Astrocyte of the spinal cord (primary cell): ENCODE data around the gene FNDC11.

ENCODE experiments used
- DNase-seq: peaks from one replicate; pipeline ENCODE4 v3.0.0; 2011; ENCODE audit warnings: low read depth, low spot score
- H3K4me3 ChIP-seq: 2 replicates; pipeline ENCODE4 v1.5.1; 2011; ENCODE audit warnings: low read depth, mild to moderate bottlenecking, low read length, moderate library complexity
- in situ Hi-C: cut with HindIII; loops from 2 replicates; pipeline ENCODE4 v1.10.0; 2017; ENCODE audit warnings: low sequenced_read_pairs
- TF ChIP-seq, protein P1 (sequence below): IDR thresholded peaks from 2 replicates; pipeline ENCODE4 v1.5.1; 2012; ENCODE audit warnings: low read depth, mild to moderate bottlenecking, low read length, inconsistent platforms

The FNDC11 gene

DNA sequence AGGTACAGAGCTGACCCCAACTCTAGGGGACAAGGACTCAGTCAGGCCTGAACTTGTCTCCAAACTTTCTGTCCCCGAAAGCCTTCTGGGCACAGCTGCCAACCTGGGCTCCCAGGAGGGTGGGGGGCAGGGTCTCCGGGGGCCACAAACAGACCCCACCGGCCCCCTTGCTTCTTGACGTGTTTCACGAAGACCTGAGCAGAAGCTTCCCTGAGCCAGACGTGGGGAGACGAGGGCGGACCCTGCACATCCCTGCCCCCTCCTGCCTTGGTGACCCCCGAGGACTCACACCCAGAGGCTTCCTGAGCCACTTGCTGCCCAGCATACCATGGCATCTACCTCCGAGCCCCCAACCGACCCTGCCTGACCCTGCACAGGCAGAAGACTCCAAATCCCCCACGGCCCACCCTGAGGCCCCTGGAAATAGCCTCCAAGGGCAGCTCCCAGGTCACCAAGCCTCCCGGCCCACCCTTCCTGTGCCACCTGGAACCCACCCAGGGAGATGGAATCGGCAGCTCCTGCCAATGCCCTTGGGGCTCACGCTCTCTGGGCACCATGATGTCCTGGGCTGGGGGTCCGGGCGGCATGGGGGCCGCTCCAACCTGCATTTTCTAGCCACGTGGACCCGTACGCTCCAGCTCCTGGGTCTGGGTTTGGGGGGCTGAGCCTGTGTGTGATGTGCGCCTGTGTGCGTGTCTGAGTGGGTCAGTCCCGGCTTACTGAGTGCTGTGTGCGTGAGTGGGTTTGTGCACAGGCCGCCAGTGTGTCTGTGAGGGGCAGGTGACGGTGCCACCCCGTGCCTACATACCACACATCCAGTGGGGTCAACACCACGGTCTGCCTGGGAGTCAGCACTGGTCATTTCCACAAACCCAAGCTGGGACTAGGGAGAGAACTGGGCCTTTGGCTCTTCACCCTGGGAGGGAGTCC is 14.3 kb upstream of the FNDC11 start:
- no peak overlapping the region for H3K4me3 ChIP-seq
- no peak for DNase-seq
- TF ChIP-seq, protein P1, sequence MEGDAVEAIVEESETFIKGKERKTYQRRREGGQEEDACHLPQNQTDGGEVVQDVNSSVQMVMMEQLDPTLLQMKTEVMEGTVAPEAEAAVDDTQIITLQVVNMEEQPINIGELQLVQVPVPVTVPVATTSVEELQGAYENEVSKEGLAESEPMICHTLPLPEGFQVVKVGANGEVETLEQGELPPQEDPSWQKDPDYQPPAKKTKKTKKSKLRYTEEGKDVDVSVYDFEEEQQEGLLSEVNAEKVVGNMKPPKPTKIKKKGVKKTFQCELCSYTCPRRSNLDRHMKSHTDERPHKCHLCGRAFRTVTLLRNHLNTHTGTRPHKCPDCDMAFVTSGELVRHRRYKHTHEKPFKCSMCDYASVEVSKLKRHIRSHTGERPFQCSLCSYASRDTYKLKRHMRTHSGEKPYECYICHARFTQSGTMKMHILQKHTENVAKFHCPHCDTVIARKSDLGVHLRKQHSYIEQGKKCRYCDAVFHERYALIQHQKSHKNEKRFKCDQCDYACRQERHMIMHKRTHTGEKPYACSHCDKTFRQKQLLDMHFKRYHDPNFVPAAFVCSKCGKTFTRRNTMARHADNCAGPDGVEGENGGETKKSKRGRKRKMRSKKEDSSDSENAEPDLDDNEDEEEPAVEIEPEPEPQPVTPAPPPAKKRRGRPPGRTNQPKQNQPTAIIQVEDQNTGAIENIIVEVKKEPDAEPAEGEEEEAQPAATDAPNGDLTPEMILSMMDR = no peak
- in situ Hi-C loops = no loop called here

DNA sequence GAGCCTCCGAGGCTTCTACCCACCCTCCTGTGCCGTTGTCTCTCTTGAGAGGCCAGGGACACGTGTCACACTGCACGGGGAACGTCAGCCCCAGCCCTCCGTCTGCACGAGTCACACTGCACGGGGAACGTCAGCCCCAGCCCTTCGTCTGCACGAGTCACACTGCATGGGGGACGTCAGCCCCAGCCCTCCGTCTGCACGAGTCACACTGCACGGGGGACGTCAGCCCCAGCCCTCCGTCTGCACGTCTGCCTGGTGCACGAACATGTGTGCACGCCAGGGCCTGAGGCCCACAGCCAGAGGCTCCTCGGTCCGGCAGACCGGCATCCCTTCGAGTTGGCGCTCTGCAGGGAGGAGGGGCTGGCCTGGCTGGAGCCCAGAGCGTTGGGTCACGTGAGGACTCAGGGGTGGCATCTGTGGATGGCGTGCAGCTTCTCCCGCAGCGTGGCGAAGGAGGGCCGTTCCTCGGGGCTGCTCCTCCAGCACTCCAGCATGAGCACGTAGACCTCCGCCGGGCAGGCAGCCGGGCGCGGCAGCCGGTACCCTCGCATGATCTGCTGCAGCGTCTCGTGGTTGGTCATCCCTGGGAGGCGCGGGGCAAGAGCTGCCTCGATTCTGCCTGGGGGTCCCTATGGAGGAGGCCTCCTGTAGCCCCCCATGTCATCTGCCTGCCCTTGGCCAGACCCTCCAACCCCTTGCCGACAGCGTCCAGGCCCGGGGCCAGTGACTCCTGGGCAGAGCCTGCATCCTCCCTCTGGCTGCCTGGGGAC is 13.4 kb upstream of the FNDC11 start:
- no peak for DNase-seq
- H3K4me3 ChIP-seq = no peak overlapping the region
- TF ChIP-seq, protein P1 = no peak
- in situ Hi-C loops = no loop called here

DNA sequence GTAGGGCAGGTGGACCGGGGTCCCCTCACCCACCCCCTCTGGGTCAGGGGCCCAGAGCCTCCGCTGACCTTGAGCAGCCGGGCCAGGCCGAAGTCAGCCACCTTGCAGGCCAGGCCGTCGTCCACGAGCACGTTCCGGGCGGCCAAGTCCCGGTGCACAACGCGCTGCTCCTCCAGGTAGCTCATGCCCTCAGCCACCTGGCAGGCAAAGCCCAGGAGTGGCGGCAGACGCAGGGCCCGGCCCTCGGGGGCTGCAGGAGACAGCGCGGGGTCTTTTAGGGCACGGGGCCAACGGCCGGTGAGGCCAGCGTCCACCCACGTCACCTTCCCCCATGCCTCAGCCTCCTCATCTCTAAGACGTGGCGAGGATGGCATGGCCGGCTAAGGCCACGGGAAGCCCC is 12.6 kb upstream of the FNDC11 start:
- in situ Hi-C loops = no loop called here
- no peak overlapping the region for H3K4me3 ChIP-seq
- TF ChIP-seq, protein P1 = no peak
- DNase-seq = no peak

DNA sequence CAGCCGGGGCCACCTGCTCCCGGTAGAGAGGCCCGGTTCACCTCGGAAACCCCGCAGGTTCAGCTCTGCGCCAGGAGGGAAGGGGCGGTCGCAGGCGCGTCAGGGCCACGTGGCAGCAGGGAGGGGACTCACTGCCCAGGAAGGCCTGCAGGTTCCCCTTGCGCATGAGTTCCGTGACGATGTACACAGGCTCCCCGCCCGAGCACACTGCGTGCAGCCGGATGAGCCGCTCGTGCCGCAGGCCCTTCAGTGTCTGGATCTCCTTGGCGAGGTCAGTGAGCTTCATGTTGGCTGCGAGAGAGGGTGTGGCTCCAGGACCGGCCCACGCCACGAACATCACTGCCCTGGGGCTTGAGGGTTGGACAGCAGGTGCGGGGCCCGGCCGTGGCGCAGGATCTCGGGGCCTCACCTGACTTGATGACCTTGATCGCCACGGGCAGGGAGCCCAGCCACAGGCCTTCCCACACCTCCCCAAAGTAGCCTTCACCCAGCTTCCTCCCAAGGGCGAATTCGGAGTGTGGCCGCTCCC is 11.9 kb upstream of the FNDC11 start:
- TF ChIP-seq, protein P1 = no peak
- no peak for DNase-seq
- in situ Hi-C loops = no loop called here
- H3K4me3 ChIP-seq = no peak overlapping the region

DNA sequence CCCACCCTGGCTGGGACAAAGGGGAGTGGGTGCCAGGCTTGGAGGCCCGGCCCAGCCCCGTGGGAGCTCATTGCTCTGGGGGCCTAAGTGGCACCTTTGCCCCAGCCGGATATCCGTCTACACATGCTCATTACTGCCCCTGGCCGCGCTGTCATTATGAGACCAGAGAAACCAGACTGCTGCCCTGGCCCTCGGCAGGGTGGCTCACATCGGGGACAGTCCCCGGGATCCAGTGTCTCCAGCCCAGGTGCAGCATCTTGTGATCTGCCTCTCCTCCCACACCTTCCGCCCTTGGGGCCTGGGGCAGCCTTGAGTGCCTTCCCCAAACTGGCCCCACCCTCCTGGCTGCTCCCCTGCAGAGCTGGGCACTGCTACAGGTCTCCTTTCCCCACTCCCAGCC is 11.3 kb upstream of the FNDC11 start:
- in situ Hi-C loops = no loop called here
- H3K4me3 ChIP-seq = no peak overlapping the region
- DNase-seq = no peak
- TF ChIP-seq, protein P1 = no peak

DNA sequence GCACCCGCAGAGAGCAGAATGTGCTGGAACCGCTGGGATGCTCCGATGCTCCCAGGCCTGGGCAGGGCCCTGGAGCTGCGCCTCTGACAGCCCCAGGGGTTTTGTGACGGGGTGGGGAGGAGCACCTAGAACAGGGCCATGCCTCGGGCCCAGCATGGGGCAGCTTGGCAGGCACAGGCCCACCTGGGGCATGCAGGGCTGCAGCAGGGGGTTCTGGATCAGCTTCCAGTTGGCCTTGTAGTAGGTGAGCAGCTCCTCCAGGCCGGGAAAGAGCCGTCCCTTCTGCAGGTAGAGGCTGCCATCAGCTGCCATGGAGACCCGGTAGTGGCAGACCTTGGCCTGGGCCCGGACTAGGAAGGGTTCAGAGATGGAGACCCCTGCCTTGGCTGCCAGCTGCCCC is 10.8 kb upstream of the FNDC11 start:
- TF ChIP-seq, protein P1 = no peak
- no peak for DNase-seq
- in situ Hi-C loops = no loop called here
- H3K4me3 ChIP-seq = no peak overlapping the region
